ENCODE measurements around the gene DUSP8. TPM values are rescaled to one million over a fixed set of nuclear protein-coding genes. Genes with fewer than 3 reads are reported as not detected.

Gene DUSP8
- total RNA-seq, 1 donor from 2014 or later: 0.29 TPM

GRCh38 chr11:1566381-1567051, 5.6 kb downstream of the DUSP8 start:
- no peak for DNase-seq (ENCODE audit: low read depth)

GRCh38 chr11:1565904-1566247, 6.2 kb downstream of the DUSP8 start:
- no peak for DNase-seq (ENCODE audit: low read depth)

GRCh38 chr11:1565173-1565903, 6.7 kb downstream of the DUSP8 start:
- no peak for DNase-seq (ENCODE audit: low read depth)

GRCh38 chr11:1564535-1565172, 7.4 kb downstream of the DUSP8 start:
- peak; percentile 24 for DNase-seq (ENCODE audit: low read depth)

- no peak for DNase-seq (ENCODE audit: low read depth)
These were observed 8.2 kb downstream of the DUSP8 start for GRCh38 chr11:1563697-1564534.

GRCh38 chr11:1563149-1563638, 8.9 kb downstream of the DUSP8 start:
- DNase-seq (ENCODE audit: low read depth): no peak

GRCh38 chr11:1562469-1563148, 9.5 kb downstream of the DUSP8 start:
- DNase-seq (ENCODE audit: low read depth): no peak

- DNase-seq (ENCODE audit: low read depth): no peak
These were observed 10.1 kb downstream of the DUSP8 start for GRCh38 chr11:1561955-1562354.

GRCh38 chr11:1561266-1561665, 10.8 kb downstream of the DUSP8 start:
- no peak for DNase-seq (ENCODE audit: low read depth)

- DNase-seq (ENCODE audit: low read depth): no peak
These were observed 11.3 kb downstream of the DUSP8 start for GRCh38 chr11:1560649-1561251.

GRCh38 chr11:1560002-1560648, 11.9 kb downstream of the DUSP8 start:
- no peak for DNase-seq (ENCODE audit: low read depth)

GRCh38 chr11:1559111-1559951, 12.7 kb downstream of the DUSP8 start:
- peak; percentile 89 for DNase-seq (ENCODE audit: low read depth)

- DNase-seq (ENCODE audit: low read depth): no peak
These were observed 13.3 kb downstream of the DUSP8 start for GRCh38 chr11:1558775-1559110.

GRCh38 chr11:1557904-1558774, 13.9 kb downstream of the DUSP8 start:
- peak; percentile 74 for DNase-seq (ENCODE audit: low read depth)

GRCh38 chr11:1557051-1557884, 14.8 kb downstream of the DUSP8 start:
- DNase-seq (ENCODE audit: low read depth): no peak

- DNase-seq (ENCODE audit: low read depth): no peak
These were observed 15.7 kb downstream of the DUSP8 start for GRCh38 chr11:1556278-1556902.

GRCh38 chr11:1555713-1556153, 16.3 kb downstream of the DUSP8 start:
- no peak for DNase-seq (ENCODE audit: low read depth)
